B cell (primary cell): Measurements from ENCODE around the gene PCDHGA11. TPM values are rescaled to one million over a fixed set of nuclear protein-coding genes. Genes with fewer than 3 reads are reported as not detected.

Experiments
- ATAC-seq: fragments of 200-7000 bp; cut with Tn5 transposase; one replicate; pipeline ENCODE4 v1.10.0; 2021; ENCODE audit warnings: low read depth, mild to moderate bottlenecking, moderate number of reproducible peaks, moderate library complexity
- CTCF ChIA-PET: fragments of 350-600 bp; sonication (Branson Sonifier 250); formaldehyde crosslinking; loops from one replicate; lab custom pipeline; 2021; ENCODE audit warnings: antibody characterized with exemption, inconsistent platforms; lab: Charles Lee
- POLR2A ChIA-PET: fragments of 350-600 bp; sonication (Branson Sonifier 250); formaldehyde crosslinking; loops from one replicate; lab custom pipeline; 2021; ENCODE audit warnings: antibody characterized with exemption; lab: Charles Lee
- DNase-seq: peaks from one replicate; pipeline ENCODE4 v3.0.0; 2013
- H2AFZ ChIP-seq: 2 replicates; pipeline ENCODE4 v1.6.1; 2012; ENCODE audit warnings: mild to moderate bottlenecking, low read depth, low read length; ENCODE audit not compliant: insufficient read depth, poor library complexity, severe bottlenecking
- H3K27ac ChIP-seq, 2 donors: 1 replicate in 1 of 2; 2 replicates in 1 of 2; pipeline ENCODE4 v1.5.1; 2012 to 2013; ENCODE audit warnings: low read length in 2 of 2, mild to moderate bottlenecking in 2 of 2, moderate library complexity in 1 of 2
- H3K27me3 ChIP-seq, 4 experiments: fragments of 200-600 bp in 1 of 4; sonication (generic) in 1 of 4; replicated peaks in 1 of 4; 1 replicate in 2 of 4; 2 replicates in 2 of 4; pipeline versions ENCODE4 v1.6.1 to v1.7.0; 2013 to 2016; ENCODE audit warnings: low read length in 3 of 4, mild to moderate bottlenecking in 2 of 4, mixed read lengths in 1 of 4, moderate library complexity in 1 of 4; ENCODE audit not compliant: insufficient read depth in 4 of 4, control insufficient read depth in 3 of 4; ENCODE audit errors: control extremely low read depth in 1 of 4
- H3K36me3 ChIP-seq, 2 experiments: replicated peaks in 1 of 2; 1 replicate in 1 of 2; 2 replicates in 1 of 2; pipeline versions ENCODE4 v1.6.1 to v1.7.1; 2013; ENCODE audit warnings: low read length in 1 of 2; ENCODE audit not compliant: insufficient read depth in 2 of 2, control insufficient read depth in 1 of 2; ENCODE audit errors: control extremely low read depth in 1 of 2, extremely low read depth in 1 of 2
- H3K4me1 ChIP-seq, 2 donors: fragments of 200-600 bp in 1 of 2; sonication (generic) in 1 of 2; 1 replicate in 1 of 2; 2 replicates in 1 of 2; pipeline versions ENCODE4 v1.5.1 to v1.6.1; 2013 to 2017; ENCODE audit warnings: low read length in 2 of 2; ENCODE audit not compliant: control insufficient read depth in 2 of 2, insufficient read depth in 2 of 2
- H3K4me2 ChIP-seq: replicated peaks from 2 replicates; pipeline ENCODE3; 2012; ENCODE audit warnings: mild to moderate bottlenecking, low read depth, low read length; ENCODE audit not compliant: poor library complexity, severe bottlenecking
- H3K4me3 ChIP-seq, 5 experiments: fragments of 200-600 bp in 1 of 5; sonication (generic) in 1 of 5; 1 replicate in 3 of 5; 2 replicates in 2 of 5; pipeline versions ENCODE4 v1.5.1 to v1.7.0; 2011 to 2016; ENCODE audit warnings: low read length in 4 of 5, mild to moderate bottlenecking in 4 of 5, low read depth in 2 of 5, control low read depth in 1 of 5, moderate library complexity in 1 of 5; ENCODE audit not compliant: insufficient read depth in 1 of 5; ENCODE audit errors: control extremely low read depth in 1 of 5, extremely low read depth in 1 of 5
- H3K79me2 ChIP-seq: fragments of 200-600 bp; sonication (generic); one replicate; pipeline ENCODE4 v1.6.0; 2016; ENCODE audit warnings: low read length; ENCODE audit not compliant: control insufficient read depth, insufficient read depth
- H3K9ac ChIP-seq: fragments of 200-600 bp; sonication (generic); 2 replicates; pipeline ENCODE4 v1.6.1; 2017; ENCODE audit warnings: mild to moderate bottlenecking, low read length, moderate library complexity
- H3K9me3 ChIP-seq, 3 donors: one replicate each; pipeline versions ENCODE4 v1.6.1 to v1.7.1; 2013; ENCODE audit warnings: low read length in 2 of 3; ENCODE audit not compliant: control insufficient read depth in 2 of 3, insufficient read depth in 1 of 3; ENCODE audit errors: control extremely low read depth in 1 of 3
- H4K20me1 ChIP-seq: 2 replicates; pipeline ENCODE4 v1.6.0; 2012; ENCODE audit warnings: mild to moderate bottlenecking, low read length; ENCODE audit not compliant: insufficient read depth, control insufficient read depth, poor library complexity, severe bottlenecking
- H3K27ac Mint-ChIP-seq: one replicate; pipeline ENCODE4 v1.8.0; 2021; ENCODE audit warnings: mixed read lengths
- H3K27me3 Mint-ChIP-seq: one replicate; pipeline ENCODE4 v1.8.0; 2021; ENCODE audit warnings: mixed read lengths
- H3K4me1 Mint-ChIP-seq: one replicate; pipeline ENCODE4 v1.8.0; 2021; ENCODE audit warnings: mixed read lengths
- H3K4me3 Mint-ChIP-seq: one replicate; pipeline ENCODE4 v1.8.0; 2021; ENCODE audit warnings: mixed read lengths
- H3K9me3 Mint-ChIP-seq: one replicate; pipeline ENCODE4 v1.8.0; 2022; ENCODE audit warnings: mixed read lengths; ENCODE audit not compliant: insufficient read depth
- CTCF ChIP-seq: fragments of 200-600 bp; IDR thresholded peaks from one replicate; pipeline ENCODE4 v1.8.0; 2022; ENCODE audit warnings: antibody characterized with exemption, mild to moderate bottlenecking
- EZH2 ChIP-seq: IDR thresholded peaks from 2 replicates; pipeline ENCODE4 v1.6.1; 2012; ENCODE audit warnings: borderline replicate concordance, low read depth, mild to moderate bottlenecking, moderate library complexity, low read length; ENCODE audit not compliant: insufficient read depth, poor library complexity, severe bottlenecking
- WGBS: methylation state at CpG from one replicate; pipeline ENCODE4 v1.1.5; 2013; ENCODE audit warnings: missing lambda C conversion rate; ENCODE audit not compliant: insufficient coverage; 5-methylcytosine and 5-hydroxymethylcytosine counted together
- intact Hi-C: fragments of 100-400 bp; cut with micrococcal nuclease; formaldehyde crosslinking; loops from one replicate; pipeline ENCODE4 v1.10.0; 2022
- polyA plus RNA-seq: library from polyadenylated mRNA; depleted of rRNA; stranded (reverse); fragments of >200 nt; gene quantifications from 2 replicates; pipeline ENCODE4 v1.2.3, GENCODE V29; 2012
- total RNA-seq, 2 donors: library from RNA; stranded (reverse); fragments of 120-200 nt in 1 of 2; gene quantifications; 1 replicate in 1 of 2; 2 replicates in 1 of 2; pipeline versions ENCODE4 v1.2.3 to v1.2.4, GENCODE V29; 2013 to 2022

PCDHGA11 gene
- total and polyA plus RNA-seq, 2 donors (not counting 1 experiment from before 2014, with no cell fraction given): 0.15 to 1.5 TPM

- Histone ChIP-seq H2AFZ (no peak overlapping the region), H3K4me2 (no peak overlapping the region), H3K27ac (no peak overlapping the region), H3K79me2 (no peaks in the 10 kb centered on the region), H3K27me3 (peaks cover 0 to 57% (median 34%) of the 10 kb centered on the region in 4 experiments), H3K4me3 (no peak overlapping the region), H4K20me1 (no peaks in the 10 kb centered on the region), H3K36me3 (no peaks in the 10 kb centered on the region), H3K4me1 (peaks cover 0 to 5% of the 10 kb centered on the region in 2 donors), H3K9ac (no peak overlapping the region), H3K9me3 (peaks cover 1 to 64% (median 47%) of the 10 kb centered on the region in 3 donors)
- H3K4me1 Mint-ChIP-seq: peaks cover 8% of the 10 kb centered on the region
- 54% methylated on average over 68 of the region's 69 CpGs for whole genome bisulfite sequencing
- DNase-seq (no peak), ATAC-seq (no peak)
- H3K27ac Mint-ChIP-seq: no peak overlapping the region
- no peak overlapping the region for H3K4me3 Mint-ChIP-seq
- ChIA-PET CTCF (interaction anchor here (0.7 to 3.0 kb wide), 4 partner anchors 108 to 186 kb away, joined by 3 to 17 read pairs (median 3); no protein-coding TSS in a partner anchor), POLR2A (no interaction called here)
- TF ChIP-seq CTCF (no peak), EZH2 (no peak)
- peaks cover 12% of the 10 kb centered on the region for H3K9me3 Mint-ChIP-seq
- intact Hi-C loops: no loop called here
- peaks cover 55% of the 10 kb centered on the region for H3K27me3 Mint-ChIP-seq
These were observed 49.0 kb upstream of the PCDHGA11 start for GRCh38 chr5:141371572-141372475.
